GM12891 (cell line): ENCODE results near the gene ARHGAP15.

ENCODE experiments used
- POLR2A ChIP-seq: IDR thresholded peaks from 2 replicates; pipeline ENCODE4 v1.6.1; 2011; ENCODE audit warnings: low read depth, low read length, control low read depth
- POLR2AphosphoS5 ChIP-seq: IDR thresholded peaks from 2 replicates; pipeline ENCODE4 v1.6.1; 2011; ENCODE audit warnings: low read depth, low read length, control low read depth

DNA sequence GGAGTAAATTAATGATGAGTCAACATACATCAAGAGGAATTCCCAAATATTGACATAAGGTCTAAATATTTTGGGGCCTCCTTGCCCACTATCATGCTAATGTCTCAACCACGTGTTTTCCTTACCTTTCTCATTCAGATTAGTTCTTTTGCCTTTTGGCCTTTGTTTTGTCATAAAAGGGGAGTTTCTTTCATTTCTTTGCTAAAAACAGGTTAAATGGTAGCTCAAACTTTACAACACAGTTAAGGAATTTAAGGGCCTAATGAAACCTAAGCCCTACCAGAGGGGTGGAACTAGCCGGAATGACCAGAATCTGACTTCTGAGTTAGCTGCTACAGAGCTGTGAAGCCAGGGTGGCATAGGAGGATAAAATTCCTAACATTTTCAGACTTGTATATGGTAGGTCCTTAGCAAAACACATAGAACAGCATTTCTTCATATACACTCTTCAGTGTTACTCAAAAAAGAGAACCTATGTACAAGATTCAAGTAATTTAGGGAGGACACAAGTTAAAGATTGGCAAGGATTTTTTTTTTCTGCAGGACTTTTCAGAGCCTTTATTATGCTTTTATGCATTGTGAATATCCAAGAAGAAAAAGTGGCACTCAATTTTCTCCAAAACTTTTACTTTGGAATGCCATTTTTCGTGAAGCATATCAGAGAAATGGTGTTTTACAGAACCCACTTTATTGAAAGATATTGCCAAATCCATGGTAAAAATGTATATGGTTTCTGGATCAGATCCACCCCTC is 633.1 kb downstream of the ARHGAP15 start:
- TF ChIP-seq POLR2AphosphoS5 = no peak
- no peak for TF ChIP-seq POLR2A
